Glomerular endothelial cell (primary cell): ENCODE results near the gene TSR3. TPM values are rescaled to one million over a fixed set of nuclear protein-coding genes. Genes with fewer than 3 reads are reported as not detected.

ENCODE experiments used
- DNase-seq: peaks from one replicate; pipeline ENCODE4 v3.0.0-alpha.2; 2011; ENCODE audit warnings: low read depth, low spot score; ENCODE audit errors: extremely low read depth
- total RNA-seq: library from RNA; depleted of rRNA; stranded (reverse); fragments of >200 nt; gene quantifications from 2 replicates; pipeline ENCODE4 v1.2.3, GENCODE V29; 2015

TSR3 gene
- total RNA-seq, 1 donor from 2014 or later: 119 TPM

DNA sequence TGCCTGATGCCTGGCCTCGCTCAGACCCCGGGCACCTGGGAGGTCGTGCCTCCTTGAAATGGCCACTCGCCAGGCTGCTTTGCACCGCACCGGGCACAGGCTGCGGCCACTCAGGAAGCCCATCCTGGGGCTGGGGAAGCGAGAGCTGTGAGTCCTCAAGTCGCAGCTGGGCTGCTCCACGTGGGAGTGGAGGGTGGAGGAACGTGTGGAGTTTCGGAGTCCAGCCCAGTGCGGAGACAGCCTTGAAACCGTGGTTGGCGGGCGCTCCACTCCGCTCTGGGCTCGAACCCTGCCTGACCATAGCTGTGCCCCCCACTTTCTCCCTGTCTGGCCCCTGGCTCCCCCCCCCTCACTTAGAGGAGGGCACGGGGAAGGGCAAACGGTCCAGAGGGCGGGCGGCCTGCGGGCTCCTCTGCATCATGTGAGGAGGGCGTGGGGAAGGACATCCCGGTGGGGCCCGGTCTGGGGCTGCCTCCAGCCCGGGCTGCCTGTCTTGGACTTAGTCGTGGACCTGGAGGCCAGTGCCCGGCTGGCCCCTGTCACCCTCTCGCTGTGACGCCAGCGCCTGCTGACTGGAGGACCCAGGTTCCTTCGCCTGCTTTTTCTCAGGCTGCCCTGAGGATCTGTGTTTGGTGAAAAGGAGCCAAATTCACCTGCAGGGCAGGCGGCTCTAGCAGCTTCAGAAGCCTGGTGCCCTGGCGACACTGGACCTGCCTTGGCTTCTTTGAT, 39.8 kb downstream of the TSR3 start:
- no peak for DNase-seq

DNA sequence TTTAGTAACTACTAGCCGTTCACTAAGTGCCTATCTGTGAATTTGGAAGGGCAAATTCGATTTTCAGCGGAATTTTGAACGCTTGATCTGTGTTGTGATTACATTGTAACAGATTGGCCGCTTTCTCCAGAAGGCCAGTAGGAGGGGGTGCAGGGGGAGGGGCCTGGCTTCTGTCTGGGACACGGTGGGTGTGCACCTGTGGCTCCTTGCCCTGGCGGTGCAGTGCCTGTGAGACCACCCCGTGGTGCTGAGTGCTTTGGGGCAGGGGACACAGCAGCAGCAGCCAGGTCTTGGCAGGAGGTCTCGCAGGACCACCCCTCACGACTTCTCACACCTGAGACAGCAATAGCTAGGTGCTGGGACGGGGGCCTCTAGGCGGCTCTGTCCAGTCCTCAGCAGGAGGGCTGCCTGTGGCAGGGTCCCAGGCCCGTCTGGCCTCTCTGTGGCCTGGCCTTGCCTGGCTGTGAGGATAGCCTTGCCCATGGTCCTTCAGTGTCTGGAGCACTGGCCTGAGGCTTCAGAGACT, 40.4 kb downstream of the TSR3 start:
- no peak for DNase-seq

DNA sequence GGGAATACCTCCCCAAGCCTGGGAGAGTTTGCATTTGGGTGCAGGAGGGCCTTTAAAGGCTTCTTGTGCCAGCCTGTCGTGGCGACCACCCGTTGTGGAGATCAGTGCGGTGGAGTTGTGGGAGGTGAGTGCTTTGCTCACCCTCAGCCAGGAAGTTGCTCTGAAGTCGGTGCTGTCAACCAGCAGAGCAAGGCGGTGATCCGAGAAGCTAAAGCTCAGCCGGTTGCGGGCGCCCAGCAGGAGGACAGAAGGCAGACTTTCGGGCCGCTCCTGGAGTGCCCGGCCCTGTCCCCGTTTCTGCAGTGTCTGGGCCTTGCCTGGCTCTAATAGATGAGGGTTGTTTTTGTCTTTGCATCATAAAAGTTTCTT, 40.9 kb downstream of the TSR3 start:
- DNase-seq: no peak

DNA sequence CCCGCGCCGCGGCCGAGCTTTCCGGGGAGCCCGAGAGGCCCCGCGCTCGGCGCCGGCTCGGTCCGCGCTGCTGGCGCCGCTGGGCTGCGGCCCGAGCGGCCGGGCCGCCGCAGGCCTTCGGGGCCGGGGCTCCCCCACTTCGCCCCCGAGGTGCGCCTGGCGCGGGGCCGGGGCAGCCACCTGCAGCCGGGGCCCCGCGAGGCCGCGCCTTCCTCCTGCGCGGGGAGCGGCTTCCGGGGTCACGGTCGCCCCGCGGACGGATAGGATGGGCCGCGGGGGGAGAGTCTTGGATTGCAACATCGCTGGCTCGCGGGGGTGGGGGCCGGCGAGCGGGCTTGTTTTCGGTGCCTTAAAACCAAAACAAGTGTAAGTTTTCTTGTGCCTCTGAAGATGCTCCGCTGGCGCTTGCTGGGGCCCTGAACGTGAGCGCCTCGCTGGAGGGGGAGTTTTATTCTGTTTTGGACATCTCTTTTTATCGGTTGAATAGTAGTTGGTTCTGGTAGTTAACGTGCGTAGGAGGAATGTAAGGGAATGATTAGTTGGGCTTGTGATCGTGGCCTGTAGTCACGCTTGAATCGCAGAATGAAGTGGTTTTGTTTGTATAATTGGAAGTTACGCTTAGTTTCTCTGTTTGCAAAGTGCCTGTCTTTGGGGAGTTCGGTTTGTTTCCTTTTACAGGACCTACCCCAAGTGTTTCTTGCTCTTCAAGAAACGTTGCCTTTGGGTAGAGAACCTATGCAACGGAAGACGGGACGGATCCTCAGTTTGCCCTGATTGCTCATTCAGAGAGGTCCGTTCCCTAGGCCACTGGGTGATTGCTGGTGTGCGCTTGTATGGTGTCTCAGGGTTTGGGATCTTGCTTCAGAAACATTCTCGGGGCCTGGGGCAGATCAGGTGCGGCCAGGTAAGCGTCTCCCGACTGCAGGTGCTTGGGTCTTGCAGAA, 41.5 kb downstream of the TSR3 start:
- DNase-seq: no peak

DNA sequence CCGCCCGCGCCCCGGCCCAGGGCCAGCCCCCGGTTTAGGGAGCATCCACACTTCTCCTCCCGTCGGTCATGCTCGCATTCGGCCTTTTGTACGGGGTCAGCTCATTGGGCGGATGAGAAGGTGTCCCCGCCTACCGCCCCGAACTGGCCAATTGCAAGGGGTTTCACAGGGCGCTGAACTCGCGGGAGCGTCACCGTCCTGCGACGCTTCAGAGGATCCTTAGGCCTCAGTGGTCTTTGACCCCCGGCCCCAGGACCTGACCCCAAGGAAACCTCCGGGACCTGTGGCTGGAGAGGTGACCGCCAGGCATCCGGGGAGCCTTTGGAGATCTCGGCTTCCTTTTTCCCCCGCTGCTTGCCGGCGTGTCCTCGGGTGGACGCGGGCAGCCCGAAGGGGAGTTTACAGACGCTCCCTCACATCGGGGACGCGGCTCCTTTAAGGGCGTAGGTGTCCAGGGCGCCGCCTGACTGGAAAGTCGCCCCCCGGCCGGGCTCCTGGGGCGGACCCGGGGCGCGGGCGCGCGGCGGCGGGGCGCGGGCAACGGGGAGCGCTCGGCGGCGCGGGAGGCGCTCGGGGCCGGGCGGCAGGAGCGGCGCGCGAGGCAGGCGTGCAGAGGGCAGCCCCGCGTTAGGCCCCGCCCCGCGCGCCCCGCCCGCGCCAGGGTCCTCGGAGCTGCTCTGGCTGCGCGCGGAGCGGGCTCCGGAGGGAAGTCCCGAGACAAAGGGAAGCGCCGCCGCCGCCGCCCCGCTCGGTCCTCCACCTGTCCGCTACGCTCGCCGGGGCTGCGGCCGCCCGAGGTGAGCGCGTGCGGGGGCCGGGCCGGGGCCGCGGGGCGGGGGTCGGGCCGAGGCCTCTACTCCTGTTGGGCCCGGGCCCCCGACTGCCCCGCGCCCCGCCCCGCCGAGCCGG, 42.4 kb downstream of the TSR3 start, which contains the start of gene UBE2I:
Gene UBE2I, plus strand, starts transcription at position 660 of the 909 bp plus-strand sequence. CDS start 4,395 bp downstream, outside the sequence.
- DNase-seq: peak; percentile 88

DNA sequence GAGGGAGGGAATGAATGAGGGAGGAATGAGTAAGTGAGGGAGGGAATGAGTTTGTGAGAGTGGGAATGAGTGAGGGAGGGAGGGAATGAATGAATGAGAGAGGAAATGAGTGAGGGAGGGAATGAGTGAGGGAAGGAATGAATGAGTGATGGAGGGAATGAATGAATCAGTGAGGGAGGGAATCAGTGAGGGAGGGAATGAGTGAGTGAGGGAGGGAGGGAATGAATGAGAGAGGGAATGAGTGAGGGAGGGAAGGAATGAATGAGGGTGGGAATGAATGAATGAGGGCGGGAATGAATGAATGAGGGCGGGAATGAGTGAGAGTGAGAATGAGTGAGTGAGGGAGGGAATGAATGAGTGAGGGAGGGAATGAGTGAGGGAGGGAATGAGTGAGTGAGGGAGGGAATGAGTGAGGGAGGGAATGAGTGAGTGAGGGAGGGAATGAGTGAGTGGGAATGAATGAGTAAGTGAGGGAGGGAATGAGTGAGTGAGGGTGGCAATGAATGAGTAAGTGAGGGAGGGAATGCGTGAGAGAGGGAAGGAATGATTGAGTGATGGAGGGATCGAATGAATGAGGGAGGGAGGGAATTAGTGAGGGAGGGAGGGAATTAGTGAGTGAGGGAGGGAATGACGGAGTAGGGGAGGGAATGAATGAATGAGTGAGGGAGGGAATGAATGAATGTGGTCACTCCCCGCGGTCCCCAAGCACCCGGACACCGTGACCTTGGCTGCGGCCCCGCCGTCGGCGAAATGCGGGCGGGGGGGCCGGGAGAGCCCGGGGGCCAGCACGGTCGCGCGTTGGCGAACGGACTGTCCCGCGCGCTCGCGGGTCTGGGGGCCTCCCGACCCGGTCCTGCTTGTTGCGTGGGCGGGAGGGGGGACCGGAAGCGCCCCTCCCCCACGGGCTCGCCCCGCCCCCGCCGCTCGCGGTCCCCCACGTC, 43.4 kb downstream of the TSR3 start:
- no peak for DNase-seq

DNA sequence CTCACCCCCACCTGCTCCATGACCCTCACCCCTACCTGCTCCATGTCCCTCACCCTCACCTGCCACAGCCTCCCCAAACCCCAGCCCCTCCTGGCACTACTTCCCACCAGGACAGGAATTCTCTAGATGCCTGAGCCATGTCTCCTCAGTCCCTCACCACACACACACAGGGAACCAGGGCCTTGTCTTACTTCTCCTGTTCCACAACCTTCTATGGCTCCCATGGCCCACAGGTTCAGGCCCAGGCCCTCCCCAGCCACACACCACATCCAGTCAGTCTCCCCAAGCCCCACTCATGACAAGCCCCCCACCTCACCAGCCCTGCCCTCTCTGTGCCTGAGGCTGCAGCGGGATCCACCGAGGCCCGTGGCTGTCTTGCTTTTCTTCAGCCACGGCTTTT, 45.3 kb downstream of the TSR3 start:
- DNase-seq: no peak

DNA sequence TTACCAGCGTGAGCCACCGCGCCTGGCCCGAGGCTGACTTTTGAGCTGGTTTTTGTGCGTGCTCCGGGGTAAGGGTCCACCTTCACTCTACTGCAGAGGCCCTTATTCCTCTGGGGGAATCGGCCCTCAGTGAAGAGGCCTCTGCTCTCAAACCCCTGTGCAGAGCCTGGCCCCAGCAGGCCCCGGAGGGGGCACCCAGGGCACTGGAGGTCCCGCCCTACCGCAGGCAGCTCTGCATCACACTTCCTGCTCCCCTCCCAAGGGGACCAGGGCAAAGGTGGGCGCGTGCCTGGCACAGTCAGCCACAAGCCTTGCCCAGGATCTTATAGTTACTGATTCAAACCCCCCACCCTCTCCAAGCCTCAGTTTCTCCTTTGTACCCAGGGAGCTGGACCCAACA, 45.9 kb downstream of the TSR3 start:
- DNase-seq: no peak

DNA sequence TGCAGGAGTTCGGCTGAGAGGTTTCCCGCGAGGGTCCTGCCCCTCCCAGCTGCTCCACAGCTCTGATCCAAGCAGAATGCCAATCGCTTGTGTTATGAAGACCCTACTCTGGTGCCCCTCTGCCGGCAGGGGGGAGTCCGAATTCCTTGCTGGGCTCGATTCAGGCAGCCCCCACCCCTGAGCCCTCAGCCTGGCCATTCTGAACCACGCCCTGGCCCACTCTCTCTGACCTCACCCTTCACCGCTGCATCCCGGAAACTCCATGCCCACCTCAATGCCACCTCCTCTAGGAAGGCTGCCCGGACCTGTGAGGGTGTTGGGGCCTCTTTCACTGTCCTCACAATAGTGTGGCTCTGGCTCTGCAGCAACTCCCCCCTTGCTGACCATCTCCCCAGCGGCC, 50.1 kb downstream of the TSR3 start:
- DNase-seq: no peak

DNA sequence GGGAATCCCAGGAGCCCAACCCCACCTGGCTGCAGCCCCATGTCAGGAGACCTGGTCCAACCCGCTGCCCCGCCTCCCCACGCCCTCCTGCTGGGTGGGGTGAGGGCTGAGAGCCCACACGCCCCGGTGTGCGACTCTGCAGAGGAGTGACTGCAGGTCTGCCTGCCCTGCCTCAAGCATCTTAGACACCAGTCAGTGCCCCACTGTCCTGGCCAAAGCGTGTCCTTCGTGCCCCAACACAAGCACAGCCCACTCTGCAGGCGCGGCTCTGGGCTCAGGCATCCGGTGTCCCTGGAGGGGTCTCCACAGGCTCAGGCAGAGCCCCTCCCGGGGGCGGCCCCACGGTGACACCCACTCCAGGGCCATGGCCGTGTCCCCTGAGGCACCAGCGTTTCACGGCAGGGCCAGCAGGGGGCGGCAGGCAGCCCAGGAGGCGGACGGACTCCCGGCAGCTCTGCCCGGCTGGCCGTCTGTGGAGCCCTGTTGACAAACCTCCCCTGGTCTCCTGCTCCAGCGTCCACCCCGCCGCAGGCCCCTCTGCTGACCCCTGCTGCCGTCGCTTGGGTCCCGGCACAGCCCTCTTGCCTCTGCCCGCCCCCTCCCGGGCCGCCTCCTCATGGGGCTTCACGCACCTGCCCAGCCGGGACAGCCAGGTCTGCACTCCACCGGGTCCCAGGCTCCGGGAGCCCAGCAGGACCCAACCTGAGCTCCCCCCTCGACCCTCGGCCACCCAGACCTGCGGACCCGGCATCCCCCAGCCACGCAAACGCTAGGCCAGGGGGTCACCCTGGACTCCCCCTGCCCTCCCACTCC, 50.8 kb downstream of the TSR3 start:
- no peak for DNase-seq

DNA sequence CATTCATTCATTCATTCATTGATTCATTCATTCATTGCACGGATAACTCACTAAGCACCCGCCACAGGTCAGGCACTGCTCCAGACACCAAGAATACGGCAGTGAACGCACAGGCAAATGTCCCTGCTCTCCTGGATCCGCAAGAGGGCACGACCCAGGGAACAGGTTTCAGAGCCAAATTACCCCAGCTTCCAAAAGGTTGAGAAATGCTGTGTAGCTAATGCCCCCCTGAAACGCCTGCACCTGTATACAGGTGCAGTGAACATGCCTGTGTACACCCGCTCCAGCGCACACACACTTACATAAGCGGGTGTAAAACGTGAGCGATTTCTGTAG, 51.8 kb downstream of the TSR3 start:
- no peak for DNase-seq

Other genes with a start within 250 kb of the TSR3 start
- 0.15 and 1.3 TPM in 2 replicates for gene CACNA1H, start 198.8 kb downstream of the TSR3 start, total RNA-seq
- gene TPSG1, start 126.6 kb downstream of the TSR3 start, total RNA-seq: not detected in 2 replicates
- not detected in 2 replicates for gene TPSB2, start 121.7 kb downstream of the TSR3 start, total RNA-seq
- gene TPSAB1, start 111.2 kb downstream of the TSR3 start, total RNA-seq: not detected in 2 replicates
- not detected in 2 replicates for gene TPSD1, start 95.8 kb downstream of the TSR3 start, total RNA-seq
- 94.8 and 116 TPM in 2 replicates for gene UBE2I, start 42.2 kb downstream of the TSR3 start, total RNA-seq
- 1.1 TPM in 2 replicates for gene BAIAP3, start 18.2 kb downstream of the TSR3 start, total RNA-seq
- 72.5 and 96.8 TPM in 2 replicates for gene GNPTG, start 53 bp upstream of the TSR3 start, total RNA-seq
- gene UNKL, start 62.8 kb upstream of the TSR3 start, total RNA-seq: 16.7 and 27.3 TPM in 2 replicates
- gene UQCC4, start 68.9 kb upstream of the TSR3 start, total RNA-seq: 9.4 and 18.7 TPM in 2 replicates
- not detected in 2 replicates for gene PERCC1, start 79.2 kb upstream of the TSR3 start, total RNA-seq
- gene CCDC154, start 92.7 kb upstream of the TSR3 start, total RNA-seq: 0.58 TPM in 1 of 2 replicates, not detected in the other
- 75.9 and 100 TPM in 2 replicates for gene CLCN7, start 123.2 kb upstream of the TSR3 start, total RNA-seq
- 0.18 TPM in 1 of 2 replicates, not detected in the other for gene PTX4, start 137.1 kb upstream of the TSR3 start, total RNA-seq
- 17.3 and 26.4 TPM in 2 replicates for gene TELO2, start 141.5 kb upstream of the TSR3 start, total RNA-seq
- 20.4 and 34.2 TPM in 2 replicates for gene TMEM204, start 181.8 kb upstream of the TSR3 start, total RNA-seq